Effector CD8-positive, alpha-beta T cell (primary cell): ENCODE results near the gene ARSG.
"Not testable (repeated sequence)": the region's sequence is repeated elsewhere in the genome, so short reads cannot be mapped to it uniquely, and the experiment has no call there.

Experiments used
- DNase-seq: peaks from one replicate; lab custom pipeline; 2025; lab: John Stamatoyannopoulos, UW
- total RNA-seq, 4 experiments: gene quantifications; one replicate each; lab custom pipeline; 2026; lab: John Stamatoyannopoulos, UW

ARSG gene
- 8.7 to 13.5 (median 10.3) reads per million in 4 experiments for total RNA-seq

DNA sequence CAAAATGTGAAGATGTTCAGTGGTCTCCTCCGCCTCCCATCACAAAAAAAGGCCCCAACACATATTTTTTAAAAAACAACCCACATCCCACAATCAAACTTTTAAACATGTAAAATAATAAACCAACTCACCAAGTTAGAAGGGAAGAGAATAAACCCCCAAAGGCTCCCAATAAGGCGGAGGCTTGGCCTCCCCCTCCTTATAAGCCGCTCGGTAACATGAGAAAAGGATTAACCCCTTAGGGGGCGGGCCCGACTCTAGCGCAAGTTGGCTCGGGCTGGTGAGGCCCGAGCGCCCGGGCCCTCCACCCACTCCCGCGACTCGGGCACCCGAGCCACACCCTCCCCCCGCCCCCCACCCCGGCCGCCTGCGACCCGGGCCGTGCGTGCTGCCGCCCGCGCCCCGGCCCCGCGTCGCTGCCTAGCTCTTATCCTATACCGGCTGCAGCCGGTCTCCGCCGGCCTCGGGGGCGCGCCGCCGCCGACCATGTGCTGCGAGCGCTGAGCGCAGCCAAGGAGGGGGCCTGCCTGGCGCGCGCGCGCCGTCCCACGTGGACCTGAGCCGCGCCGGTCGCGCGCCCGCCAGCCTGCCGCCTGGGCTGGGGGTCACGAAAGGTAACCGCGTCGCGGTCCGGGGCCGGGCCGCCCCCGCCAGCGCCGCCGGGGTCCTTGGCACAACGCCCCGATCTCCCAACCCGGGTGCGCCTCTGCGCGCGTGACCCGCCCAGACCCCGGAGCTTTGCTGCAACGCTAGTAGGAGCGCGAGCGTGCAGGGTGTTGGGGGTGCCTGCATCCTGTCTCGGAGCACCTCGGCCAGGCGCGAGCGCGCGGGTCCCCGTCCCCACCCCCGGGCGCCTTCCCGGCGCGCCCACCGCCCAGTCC lies at the start of gene ARSG, which contains the start of gene SLC16A6:
TSS of gene ARSG (plus strand) at position 541 of the 881 bp plus-strand sequence. CDS start 15,999 bp downstream, outside the sequence.
TSS of gene SLC16A6 (minus strand) at position 173 of the 881 bp plus-strand sequence. CDS start 12,807 bp downstream, outside the sequence.
- DNase-seq: peak; percentile 68

DNA sequence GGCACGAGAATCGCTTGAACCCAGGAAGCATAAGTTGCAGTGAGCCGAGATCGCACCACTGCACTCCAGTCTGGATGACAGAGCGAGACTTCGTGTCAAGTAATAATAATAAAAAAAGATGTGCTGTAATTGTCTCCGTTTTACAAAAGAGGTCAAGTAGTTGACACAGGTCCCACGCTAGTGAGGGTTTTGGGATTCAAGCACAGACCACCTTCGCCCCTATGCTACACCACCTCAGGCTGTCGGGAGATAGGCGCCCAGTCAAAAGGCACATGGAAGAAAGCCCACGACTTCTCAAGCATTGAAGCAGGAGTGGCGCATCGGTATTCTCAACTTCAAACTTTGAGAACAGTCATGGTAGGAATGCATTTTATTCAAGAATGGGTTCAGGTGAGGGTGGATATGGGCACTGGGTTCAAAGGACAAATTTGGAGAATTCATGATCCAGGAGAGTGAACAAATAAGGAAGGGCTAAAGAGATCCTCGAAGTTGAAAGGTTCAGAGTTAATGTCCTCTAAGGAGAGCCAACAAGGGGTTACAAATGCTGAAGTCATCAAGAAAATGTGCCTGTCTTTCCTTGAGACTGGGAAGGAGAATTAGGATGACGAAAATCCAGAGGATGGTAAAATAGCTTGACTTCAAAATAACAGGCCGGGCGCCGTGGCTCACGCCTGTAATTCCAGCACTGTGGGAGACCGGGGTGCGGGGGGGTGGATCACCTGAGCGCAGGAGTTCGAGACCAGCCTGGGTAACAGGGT lies 44.8 kb upstream of the ARSG start:
- DNase-seq: no peak

DNA sequence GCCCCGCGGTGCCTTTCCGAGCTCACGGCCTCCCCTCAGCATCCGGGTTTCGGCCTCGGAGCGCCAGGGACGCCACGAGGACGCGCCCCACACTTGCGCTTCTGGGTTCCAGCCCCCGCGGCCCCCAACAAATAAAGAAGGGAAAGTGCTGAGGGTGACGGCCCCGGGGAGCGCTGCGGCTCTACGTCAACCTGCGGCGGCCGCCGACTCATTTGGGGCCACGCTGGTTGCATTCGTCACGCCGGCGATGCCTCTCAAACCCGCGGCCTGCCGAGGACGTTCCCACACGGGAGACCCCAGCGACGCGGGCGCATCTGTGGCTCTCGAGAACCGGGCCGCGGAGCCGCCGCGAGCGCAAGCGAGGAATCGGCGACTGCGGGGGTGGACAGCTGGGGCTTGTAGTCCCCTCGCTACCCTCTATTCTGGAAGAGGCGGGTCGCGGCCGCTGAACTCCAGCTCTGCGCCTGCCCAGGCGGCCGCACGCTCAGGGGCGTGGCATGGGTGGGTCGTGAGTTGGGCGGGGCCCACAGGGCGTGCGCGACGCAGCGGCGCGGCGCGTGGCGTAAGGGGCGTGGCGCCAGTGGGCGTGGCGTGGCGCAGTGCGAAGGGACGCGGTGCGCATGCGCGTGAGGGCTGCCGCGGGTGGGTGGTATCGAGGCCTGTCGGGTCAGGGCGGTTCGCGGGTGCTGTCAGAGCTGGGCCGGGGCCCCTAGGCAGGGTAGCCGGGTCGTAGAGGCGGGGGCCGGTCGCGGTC lies 43.7 kb upstream of the ARSG start, which contains the start of gene AMZ2:
TSS of gene AMZ2 (plus strand) at position 599 of the 754 bp plus-strand sequence. CDS start 2,145 bp downstream, outside the sequence.
- DNase-seq: peak; percentile 97

DNA sequence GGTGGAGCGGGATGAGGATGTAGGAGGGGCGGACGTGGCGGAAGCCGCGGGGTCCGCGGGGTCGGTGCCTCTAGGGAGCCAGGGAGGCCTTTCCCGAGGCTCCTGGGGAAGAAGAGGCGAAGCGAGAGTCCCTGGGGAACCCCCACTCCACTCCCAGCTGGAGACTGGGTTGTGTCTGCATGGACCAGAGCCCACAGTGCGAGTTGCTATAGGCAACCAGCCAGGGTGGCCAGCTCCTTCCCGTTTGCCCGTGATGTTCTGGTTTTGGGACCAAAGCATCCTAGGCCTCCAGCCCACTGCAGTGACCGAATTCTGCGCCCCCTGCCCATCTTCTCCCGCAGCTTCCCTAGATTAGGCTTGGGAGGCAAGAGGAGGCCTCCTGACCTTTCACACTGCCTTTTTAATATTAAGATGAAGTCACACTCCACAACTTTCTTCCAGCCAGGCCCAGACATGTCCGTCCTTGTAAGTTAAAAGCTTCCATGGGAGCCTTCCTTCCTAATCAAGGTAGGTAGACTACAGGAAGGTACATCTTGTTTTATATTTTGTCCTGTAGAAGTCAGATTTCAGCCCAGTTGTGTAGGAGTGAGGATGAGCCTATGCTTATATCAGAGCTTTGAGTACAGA lies 43.0 kb upstream of the ARSG start:
- peak; percentile 64 for DNase-seq

DNA sequence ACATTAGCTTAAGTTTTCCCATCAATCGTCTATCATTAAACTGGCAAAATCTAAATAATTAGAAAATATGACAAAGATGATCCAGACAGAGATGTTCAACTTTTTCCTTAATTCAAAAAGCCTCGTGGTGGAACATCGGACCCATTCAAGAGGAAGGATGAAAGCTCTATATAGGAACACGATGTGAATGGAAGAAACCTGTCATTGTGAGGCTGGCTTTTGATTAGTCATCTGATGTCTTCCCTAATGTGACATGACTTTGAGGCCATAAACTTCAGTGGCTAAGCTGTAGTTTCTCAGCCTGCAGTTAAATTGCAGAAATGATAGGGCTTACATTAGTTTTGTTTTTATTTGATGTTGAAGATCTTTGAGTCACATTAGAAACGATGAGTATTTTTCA lies 42.4 kb upstream of the ARSG start:
- no peak for DNase-seq

DNA sequence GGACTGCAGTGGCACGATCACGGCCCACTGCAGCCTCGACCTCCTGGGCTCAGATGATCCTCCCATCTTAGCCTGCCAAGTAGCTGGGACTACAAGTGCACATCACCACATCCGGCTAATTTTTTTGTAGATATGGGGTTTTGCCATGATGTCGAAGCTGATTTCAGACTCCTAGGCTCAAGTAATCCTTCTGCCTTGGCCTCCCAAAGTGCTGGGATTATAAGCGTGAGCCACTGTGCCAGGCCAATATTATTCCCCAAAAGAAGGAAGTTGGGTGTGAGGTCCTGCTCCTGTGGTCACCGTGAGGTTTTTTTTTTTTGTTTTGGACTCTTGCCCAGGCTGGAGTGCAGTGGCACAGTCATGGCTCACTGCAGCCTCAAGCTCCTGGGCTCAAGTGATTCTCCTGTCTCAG lies 41.9 kb upstream of the ARSG start:
- no peak for DNase-seq

DNA sequence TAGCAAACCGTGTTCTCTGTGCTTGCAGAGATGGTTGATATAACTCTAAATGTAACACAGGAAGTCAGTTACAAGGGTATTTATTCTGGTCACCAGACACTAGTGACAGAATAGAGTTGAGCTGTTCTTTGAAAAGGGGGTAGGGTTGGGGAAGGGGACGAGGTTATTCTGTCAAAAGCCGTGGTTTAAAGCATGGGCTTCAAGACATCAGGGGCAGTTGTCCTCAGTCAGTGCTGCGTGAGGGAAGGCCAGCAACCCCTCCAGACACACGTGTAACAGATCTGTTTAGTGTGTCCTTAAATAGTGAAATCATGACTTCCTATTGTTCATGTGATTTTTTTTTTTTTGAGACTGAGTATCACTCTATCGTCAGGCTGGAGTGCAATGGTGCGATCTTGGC lies 37.9 kb upstream of the ARSG start:
- DNase-seq: not testable (repeated sequence)

DNA sequence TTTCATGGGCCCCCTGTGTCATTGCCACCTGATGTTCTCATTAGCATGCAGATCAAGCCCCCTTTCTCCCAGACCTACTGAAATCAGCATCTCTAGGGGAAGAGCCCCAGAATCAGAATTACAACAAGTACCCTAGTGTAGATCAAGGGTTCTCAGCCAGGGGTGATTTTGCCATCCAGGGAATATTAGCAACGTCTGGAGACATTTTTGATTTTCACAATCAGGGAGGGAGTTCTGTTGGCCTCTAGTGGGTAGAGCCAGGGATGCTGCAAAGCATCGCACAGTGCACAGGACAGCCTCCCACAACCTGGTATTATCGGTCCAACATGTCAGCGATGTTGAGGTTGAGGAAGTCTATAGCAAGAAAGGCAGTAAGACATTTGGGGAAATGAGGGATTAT lies 36.1 kb upstream of the ARSG start:
- DNase-seq: no peak

DNA sequence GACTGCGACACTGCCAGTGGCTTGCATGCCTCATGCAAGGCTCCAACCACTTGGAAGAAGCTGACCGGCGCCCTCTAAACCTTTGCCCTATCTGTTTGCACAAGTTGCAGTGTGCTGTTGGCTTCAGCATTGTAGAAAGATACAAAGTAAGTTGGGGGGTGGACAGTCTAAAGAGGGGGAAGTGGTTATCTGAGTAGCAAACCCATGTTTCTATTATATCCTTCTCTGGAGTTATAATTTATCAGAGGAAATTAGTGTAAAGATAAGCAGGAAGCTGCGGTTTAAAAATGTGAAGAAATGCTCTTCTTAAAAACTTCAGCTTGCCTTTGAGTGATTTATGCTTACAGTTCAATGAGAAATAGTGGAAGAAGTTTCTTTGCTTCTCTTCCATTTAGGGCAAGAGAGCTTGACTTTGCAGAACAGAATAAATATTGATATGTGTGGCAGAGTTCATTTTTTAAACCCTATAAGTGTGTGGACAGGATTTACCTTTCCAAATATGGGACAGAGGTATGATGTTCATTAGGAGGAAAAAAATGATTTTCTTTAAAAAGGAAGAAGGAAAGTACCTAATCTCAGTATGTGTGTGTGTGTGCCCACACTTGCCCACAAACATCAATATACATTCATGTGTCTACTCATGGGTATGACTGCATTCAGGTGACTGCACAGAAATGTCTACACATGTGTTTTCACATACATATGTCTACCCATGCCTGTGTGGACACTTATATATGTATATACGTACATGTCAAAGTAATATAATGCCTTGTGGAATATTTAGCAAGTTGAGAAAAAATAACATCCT lies 35.4 kb upstream of the ARSG start:
- no peak for DNase-seq

DNA sequence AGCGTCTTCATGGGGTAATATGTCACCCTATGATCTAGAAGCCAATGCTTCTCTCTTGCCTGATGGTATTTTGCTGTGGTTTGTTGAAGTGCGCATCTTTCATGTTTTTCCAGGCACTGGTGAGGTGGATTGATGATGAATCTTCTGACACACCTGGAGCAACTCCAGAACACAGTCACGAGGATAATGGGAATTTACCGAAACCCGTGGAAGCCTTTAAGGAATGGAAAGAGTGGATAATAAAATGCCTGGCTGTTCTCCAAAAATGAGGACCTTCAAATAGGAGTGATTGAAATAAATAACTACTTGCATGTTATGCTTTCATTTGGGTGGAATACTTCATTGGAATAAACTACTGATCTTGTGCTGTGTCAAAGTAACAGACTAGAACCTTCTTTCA lies 34.6 kb upstream of the ARSG start:
- not testable (repeated sequence) for DNase-seq

DNA sequence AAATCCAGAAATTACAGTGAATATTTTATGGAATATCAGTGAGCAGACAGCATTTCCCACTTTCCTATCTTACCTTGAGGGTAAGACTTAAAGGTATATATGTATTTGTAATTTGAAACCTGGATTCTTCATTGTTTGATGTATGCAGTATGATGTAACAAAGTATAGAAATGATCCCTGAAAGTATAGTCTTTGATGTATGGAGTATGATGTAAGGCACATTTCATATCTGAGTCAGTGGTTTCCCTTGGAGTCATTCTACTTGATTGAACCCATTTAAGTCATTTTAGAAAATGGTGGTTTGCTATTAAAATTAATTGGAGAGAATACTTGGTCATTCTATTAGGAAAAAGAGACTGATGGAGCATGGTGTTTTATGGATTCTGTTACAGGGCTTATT lies 33.4 kb upstream of the ARSG start:
- no peak for DNase-seq

DNA sequence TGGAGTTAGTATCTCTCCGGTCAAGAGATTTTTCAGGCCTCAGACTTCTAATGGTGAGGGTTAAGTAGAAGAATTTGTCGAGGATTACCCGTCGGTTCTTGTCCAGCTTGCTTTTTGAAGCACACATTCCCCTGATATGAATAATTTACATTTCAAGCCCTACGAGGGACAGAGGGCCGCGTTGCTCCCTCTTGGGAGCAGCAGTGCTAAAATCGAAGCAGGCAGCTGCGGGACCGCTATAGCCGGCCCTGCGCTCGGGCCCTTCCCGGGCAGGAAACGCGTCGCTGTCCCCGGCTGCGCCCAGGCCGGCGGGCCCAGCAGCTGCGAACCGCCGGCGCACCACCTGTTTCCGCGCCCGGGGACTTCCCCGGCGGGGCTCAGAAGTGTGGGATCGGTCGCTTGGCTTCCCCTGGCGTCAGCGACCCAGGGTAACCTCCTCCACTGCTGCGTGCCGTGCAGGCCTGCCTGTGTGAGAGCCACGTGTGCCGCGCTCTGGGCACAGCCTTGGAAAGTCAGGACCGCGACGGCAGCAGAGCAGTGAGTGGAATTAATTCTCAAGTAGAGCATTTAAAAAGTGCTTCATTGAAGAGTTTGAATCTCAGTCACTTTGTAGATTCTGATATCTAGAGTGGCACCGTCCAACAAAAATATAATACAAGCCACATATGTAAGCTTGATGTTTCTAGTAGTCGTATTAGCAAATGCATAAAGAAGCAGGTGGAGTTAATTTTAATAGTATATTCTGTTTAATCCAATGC lies 32.2 kb upstream of the ARSG start:
- peak; percentile 49 for DNase-seq

DNA sequence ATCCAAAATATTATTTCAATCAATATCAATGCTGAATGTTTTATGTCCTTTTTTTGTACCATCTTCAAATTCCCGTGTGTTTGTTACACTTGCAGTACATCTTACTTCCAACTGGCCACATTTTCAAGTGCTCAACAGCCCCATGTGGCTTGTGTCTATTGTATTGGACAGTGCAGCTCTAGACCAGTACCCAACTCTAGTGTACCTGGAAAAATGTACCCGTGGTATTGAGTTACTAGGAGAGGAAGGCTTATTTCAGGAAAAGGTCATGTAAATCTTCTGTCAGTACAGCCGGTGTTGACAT lies 31.7 kb upstream of the ARSG start:
- not testable (repeated sequence) for DNase-seq

DNA sequence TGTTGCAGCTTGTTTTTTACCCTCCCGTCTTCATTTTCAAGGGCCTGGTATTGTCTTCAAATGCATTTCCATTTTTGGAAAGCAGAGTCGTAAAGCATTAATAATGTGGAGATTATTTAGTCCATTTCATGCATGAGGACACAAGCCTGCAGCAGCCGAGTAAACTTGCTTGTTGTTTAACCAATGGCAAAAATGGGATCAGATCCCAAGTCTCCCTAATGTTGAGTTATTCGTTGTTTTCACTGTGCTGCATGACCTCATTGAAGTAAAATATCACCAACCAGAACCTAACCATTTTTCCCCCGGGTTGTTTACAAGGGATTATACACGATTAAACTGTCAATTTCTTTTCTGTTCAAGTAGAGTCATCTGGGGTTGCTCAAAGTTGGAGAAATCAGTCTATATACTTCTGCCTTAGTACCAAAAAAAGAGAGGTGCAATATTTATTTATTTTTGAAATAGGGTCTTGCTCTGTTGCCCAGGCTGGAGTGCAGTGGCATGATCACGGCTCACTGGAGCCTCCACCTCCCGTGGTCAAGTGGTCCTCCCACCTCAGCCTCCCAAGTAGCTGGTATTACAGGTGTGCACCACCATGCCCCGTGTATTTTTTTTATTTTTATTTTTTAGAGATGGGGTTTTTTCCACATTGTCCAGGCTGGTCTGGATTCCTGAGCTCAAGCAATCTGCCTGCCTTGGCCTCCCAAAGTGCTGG lies 31.1 kb upstream of the ARSG start:
- DNase-seq: no peak

DNA sequence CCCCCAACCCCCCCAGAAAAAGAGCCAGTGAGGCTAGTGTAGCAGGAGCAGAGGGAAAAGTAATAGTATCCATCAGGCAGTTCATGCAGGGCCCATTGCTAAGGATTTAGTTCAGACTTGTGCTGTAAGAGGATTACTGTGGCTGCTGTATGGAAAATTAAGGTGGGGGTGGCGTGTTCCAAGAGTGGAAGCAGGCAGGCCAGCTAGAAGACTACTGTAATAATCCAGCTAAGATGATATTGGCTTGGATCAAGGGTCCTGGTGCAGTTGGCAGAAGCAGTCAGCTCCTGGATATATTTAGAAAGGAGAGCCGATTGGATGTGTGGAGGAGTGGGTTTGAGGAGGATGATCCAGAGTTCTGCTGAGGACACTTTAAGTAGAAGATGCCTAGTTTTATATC lies 28.8 kb upstream of the ARSG start:
- not testable (repeated sequence) for DNase-seq

DNA sequence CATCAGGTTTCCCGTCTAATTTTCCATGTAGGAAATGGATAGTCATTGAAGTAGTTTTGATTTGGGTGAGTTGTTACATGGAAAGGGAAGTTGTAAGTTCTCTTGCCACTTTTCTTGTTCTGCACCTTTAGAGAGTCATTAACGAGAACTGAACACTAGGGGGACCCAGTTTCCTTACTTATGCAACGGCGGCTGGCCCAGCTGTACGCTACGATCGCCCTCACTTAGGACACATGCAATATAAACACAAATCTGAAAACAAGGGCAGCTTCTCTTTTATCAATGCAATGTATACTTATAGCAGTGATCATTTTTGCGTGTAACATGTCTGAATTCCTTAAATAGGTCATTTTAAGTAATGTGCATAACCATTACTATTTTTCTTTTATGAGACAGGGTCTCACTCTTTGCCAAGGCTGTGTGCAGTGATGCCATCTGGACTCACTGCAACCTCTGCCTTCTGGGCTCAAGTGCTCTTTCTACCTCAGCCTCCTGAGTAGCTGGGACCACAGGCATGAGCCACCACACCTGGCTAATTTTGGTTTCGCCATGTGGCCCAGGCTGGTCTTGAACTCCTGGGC lies 28.1 kb upstream of the ARSG start:
- not testable (repeated sequence) for DNase-seq

DNA sequence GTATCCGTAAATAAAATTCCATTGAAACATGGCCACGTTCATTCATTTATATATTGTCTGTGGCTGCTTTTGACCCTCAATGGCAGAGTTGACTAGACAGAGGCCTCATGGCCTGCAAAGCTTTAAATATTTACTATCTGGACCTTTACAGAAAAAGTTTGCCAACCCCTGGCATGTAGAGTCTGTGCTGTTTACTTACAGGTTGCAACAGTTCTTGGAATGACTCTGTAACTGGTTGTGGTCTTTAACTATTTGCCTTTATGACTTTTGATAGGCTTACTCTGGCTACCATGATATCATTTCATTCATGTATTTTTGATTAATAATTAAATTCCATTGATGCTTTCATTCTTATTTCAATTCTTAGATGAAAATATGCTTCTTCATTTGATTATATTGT lies 25.5 kb upstream of the ARSG start:
- DNase-seq: not testable (repeated sequence)

DNA sequence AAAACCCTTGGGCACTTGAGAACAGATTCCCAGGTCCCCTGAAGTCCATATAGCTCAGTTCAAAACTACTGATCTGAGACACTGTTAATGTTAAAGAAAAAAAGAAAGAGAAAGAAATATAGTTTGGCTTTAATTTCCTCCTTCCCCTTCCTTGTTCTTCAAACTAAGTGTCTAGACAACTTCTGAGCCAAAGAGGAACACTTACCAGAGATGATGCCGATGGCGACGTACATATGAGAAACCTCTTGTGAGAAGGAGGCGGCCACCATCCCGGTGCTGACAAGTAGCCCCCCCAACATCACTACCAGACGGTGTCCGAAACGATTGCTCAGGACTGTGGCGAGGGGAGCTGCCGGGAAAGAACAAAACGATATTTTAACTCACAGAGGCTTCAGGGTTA lies 17.6 kb upstream of the ARSG start:
- DNase-seq: no peak

DNA sequence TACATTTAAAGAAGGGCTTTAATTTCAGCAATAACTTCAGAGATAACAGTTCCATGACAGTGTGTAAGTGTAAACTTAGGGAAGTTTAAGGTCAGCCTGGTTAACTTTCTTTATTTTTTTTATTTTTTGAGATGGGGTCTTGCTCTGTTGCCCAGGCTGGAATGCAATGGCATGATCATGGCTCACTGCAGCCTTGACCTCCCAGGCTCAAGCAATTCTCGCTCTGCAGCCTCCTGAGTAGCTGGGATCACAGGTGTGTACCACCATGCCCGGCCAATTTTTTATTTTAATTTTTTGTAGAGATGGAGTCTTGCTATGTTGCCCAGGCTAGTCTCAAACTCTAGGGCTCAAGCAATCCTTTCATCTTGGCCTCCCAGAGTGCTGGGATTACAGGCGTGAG lies 15.0 kb upstream of the ARSG start:
- DNase-seq: not testable (repeated sequence)
